Activated naive CD8-positive, alpha-beta T cell treated with anti-CD3 and anti-CD28 coated beads, Interleukin-2, amount 10 ng/mL, durations not matched to agents 7 days and 5 days (primary cell): Measurements from ENCODE around the gene SCAF4. TPM values are rescaled to one million over a fixed set of nuclear protein-coding genes. Genes with fewer than 3 reads are reported as not detected.
A peak's percentile ranks its signal among the peaks of the same experiment; 100 is the strongest.
"Not testable (repeated sequence)": the region's sequence is repeated elsewhere in the genome, so short reads cannot be mapped to it uniquely, and the experiment has no call there.

Experiments
- ATAC-seq: fragments of 150-1000 bp; cut with Tn5 transposase; one replicate; pipeline ENCODE4 v1.10.0; 2021; ENCODE audit warnings: low read depth, moderate library complexity
- POLR2A ChIA-PET: fragments of 350-600 bp; sonication (Branson Sonifier 250); formaldehyde crosslinking; loops from one replicate; lab custom pipeline; 2021; ENCODE audit warnings: antibody characterized with exemption; lab: Charles Lee
- DNase-seq: peaks from one replicate; pipeline ENCODE4 v3.0.0; 2021
- H3K27ac Mint-ChIP-seq: one replicate; pipeline ENCODE4 v1.8.0; 2022; ENCODE audit warnings: mild to moderate bottlenecking, mixed read lengths
- H3K27me3 Mint-ChIP-seq: one replicate; pipeline ENCODE4 v1.8.0; 2022; ENCODE audit warnings: mild to moderate bottlenecking, moderate library complexity, mixed read lengths
- H3K36me3 Mint-ChIP-seq: one replicate; pipeline ENCODE4 v1.8.0; 2021; ENCODE audit warnings: mild to moderate bottlenecking, mixed read lengths
- H3K4me1 Mint-ChIP-seq: one replicate; pipeline ENCODE4 v1.8.0; 2021; ENCODE audit warnings: mixed read lengths
- H3K4me3 Mint-ChIP-seq: one replicate; pipeline ENCODE4 v1.8.0; 2022; ENCODE audit warnings: mild to moderate bottlenecking, moderate library complexity, mixed read lengths
- H3K9me3 Mint-ChIP-seq: one replicate; pipeline ENCODE4 v1.8.0; 2021; ENCODE audit warnings: mixed read lengths
- total RNA-seq, 2 experiments: library from RNA; stranded (reverse); gene quantifications; one replicate each; pipeline ENCODE4 v1.2.3, GENCODE V29; 2021

Gene SCAF4, protein sequence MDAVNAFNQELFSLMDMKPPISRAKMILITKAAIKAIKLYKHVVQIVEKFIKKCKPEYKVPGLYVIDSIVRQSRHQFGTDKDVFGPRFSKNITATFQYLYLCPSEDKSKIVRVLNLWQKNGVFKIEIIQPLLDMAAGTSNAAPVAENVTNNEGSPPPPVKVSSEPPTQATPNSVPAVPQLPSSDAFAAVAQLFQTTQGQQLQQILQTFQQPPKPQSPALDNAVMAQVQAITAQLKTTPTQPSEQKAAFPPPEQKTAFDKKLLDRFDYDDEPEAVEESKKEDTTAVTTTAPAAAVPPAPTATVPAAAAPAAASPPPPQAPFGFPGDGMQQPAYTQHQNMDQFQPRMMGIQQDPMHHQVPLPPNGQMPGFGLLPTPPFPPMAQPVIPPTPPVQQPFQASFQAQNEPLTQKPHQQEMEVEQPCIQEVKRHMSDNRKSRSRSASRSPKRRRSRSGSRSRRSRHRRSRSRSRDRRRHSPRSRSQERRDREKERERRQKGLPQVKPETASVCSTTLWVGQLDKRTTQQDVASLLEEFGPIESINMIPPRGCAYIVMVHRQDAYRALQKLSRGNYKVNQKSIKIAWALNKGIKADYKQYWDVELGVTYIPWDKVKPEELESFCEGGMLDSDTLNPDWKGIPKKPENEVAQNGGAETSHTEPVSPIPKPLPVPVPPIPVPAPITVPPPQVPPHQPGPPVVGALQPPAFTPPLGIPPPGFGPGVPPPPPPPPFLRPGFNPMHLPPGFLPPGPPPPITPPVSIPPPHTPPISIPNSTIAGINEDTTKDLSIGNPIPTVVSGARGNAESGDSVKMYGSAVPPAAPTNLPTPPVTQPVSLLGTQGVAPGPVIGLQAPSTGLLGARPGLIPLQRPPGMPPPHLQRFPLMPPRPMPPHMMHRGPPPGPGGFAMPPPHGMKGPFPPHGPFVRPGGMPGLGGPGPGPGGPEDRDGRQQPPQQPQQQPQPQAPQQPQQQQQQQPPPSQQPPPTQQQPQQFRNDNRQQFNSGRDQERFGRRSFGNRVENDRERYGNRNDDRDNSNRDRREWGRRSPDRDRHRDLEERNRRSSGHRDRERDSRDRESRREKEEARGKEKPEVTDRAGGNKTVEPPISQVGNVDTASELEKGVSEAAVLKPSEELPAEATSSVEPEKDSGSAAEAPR
- 10 to 100 TPM; 56.9 to 57.9 TPM for total RNA-seq

DNA sequence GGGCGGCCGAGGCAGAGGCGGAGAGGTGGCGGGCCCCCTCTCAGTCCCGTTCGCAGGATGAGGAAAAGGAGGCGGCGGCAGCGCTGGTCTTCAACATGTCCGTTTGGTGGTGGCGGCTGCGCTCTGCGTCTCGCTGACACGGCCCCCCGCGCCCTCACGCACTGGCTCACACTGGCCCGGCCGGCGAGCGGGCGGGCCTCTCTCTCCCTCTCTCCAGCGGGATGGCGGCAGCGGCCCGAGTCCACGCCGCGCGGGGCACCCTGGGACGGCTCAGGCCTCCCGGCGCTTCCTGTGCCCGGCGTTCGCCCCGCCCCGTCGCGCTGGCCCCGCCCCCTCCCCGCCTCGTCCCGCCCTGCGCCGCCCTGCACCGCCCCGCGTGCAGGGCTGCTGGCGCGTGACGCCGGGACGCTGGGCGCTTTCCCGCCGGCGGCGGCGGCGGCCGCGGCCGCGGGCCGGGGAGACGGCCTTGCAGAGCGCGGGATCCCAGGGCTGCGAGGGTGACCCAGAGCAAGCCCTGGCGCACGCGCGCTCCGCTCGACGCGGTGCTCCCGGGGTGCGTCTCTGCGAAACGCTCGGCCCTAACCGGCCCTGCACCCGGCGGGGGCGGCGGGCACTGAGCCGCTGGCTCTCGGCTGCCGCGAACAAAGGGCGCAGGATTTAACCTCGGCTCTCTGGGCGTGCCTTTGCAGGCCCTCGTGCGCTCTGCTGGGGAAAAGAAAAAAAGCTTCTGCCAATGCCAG is at the start of gene SCAF4:
SCAF4 (minus strand) TSS at position 262 of the 740 bp plus-strand sequence. CDS start 426 bp downstream, outside the sequence.
- POLR2A ChIA-PET, result interaction anchor here (0.5 to 0.7 kb wide), 3 partner anchors 9 to 1039 kb away, joined by 3 to 4 read pairs (median 3); partner anchors contain the start of gene PAXBP1
- H3K4me3 Mint-ChIP-seq, result peak within 1 kb of the TSS; percentile 86
- ATAC-seq, result peak; percentile 83
- peaks cover 9% of the 10 kb centered on the region for H3K4me1 Mint-ChIP-seq
- H3K9me3 Mint-ChIP-seq, result no peaks in the 10 kb centered on the region
- peak; percentile 85 for DNase-seq
- no peaks in the 10 kb centered on the region for H3K27me3 Mint-ChIP-seq
- H3K36me3 Mint-ChIP-seq, result peaks cover 3% of the 10 kb centered on the region
- peak within 1 kb of the TSS; percentile 79 for H3K27ac Mint-ChIP-seq

- peaks cover 4% of the 10 kb centered on the region for H3K4me1 Mint-ChIP-seq
- no peak for DNase-seq
- no peak overlapping the region for H3K27ac Mint-ChIP-seq
- no peak for ATAC-seq
- peaks cover 3% of the 10 kb centered on the region for H3K9me3 Mint-ChIP-seq
- peaks cover 2% of the 10 kb centered on the region for H3K27me3 Mint-ChIP-seq
- H3K4me3 Mint-ChIP-seq, result no peak overlapping the region
- H3K36me3 Mint-ChIP-seq, result no peaks in the 10 kb centered on the region
- POLR2A ChIA-PET, result no interaction called here
These were observed 49.0 kb upstream of the SCAF4 start for GRCh38 chr21:31780944-31781343.

DNA sequence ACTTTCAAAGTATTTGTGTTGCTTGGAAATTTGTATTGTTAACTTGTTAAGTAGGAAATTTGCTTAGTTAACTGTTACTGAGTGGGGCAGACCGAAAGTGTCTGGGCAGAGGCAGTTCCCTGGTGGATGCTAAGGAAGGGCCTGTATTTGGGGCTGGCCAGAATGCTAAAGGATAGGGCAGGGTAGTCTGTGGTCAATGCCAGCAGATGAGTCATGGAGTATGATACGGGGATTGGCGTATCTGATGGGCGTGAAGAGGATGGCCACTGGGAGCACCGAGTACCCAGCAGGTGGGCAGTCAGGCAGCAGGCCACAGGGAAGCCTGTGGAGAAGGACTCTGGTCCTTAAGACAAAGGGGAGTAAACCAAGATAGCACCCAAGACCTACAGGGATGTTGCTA is 46.6 kb upstream of the SCAF4 start:
- H3K4me1 Mint-ChIP-seq, result no peaks in the 10 kb centered on the region
- H3K4me3 Mint-ChIP-seq, result no peak overlapping the region
- peaks cover 2% of the 10 kb centered on the region for H3K27me3 Mint-ChIP-seq
- DNase-seq (no peak), ATAC-seq (no peak)
- no peak overlapping the region for H3K27ac Mint-ChIP-seq
- H3K36me3 Mint-ChIP-seq, result no peaks in the 10 kb centered on the region
- POLR2A ChIA-PET, result no interaction called here
- no peaks in the 10 kb centered on the region for H3K9me3 Mint-ChIP-seq

DNA sequence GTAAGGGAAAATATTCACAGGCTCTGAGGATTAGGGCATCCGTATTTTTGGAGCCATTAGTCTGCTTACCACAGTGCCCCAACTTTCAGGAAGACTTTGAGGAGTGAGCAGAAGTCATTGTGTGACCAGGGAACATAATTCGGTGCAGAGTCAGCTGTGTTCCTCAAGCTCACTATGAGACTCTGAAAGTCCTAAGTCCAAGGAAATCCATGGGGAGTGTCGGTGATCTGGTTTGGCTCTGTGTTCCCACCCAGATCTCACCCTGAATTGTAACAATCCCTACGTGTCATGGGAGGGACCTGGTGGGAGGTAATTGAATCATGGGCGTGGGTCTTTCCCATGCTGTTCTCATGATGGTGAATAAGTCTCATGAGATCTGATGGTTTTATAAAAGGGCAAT is 45.9 kb upstream of the SCAF4 start:
- ATAC-seq (no peak), DNase-seq (no peak)
- H3K4me3 Mint-ChIP-seq, result no peak overlapping the region
- H3K27me3 Mint-ChIP-seq, result peaks cover 2% of the 10 kb centered on the region
- H3K27ac Mint-ChIP-seq, result no peak overlapping the region
- H3K4me1 Mint-ChIP-seq, result no peaks in the 10 kb centered on the region
- H3K36me3 Mint-ChIP-seq, result no peaks in the 10 kb centered on the region
- no peaks in the 10 kb centered on the region for H3K9me3 Mint-ChIP-seq
- POLR2A ChIA-PET, result no interaction called here

DNA sequence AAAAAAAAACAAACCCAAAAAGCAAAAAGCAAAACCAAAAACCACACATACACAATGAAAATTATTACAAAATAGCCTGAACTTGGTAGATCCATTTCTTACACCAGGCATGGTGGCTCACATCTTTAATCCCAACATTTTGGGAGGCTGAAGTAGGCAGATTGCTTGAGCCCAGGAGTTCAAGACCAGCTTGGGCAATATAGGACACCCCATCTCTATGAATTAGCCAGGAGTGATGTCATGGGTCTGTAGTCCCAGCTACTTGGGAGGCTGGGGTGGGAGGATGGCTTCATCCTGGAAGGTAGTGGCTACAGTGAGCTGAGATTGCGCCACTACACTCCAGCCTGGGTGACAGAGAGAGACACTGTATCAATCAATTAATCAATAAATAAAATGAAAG is 42.1 kb upstream of the SCAF4 start:
- no peaks in the 10 kb centered on the region for H3K4me1 Mint-ChIP-seq
- H3K4me3 Mint-ChIP-seq, result no peak overlapping the region
- H3K36me3 Mint-ChIP-seq, result no peaks in the 10 kb centered on the region
- DNase-seq, result no peak
- no peaks in the 10 kb centered on the region for H3K9me3 Mint-ChIP-seq
- no peak for ATAC-seq
- no peak overlapping the region for H3K27ac Mint-ChIP-seq
- no peaks in the 10 kb centered on the region for H3K27me3 Mint-ChIP-seq
- POLR2A ChIA-PET, result no interaction called here

- no peak overlapping the region for H3K27ac Mint-ChIP-seq
- H3K4me1 Mint-ChIP-seq, result no peaks in the 10 kb centered on the region
- DNase-seq (no peak), ATAC-seq (no peak)
- no peaks in the 10 kb centered on the region for H3K27me3 Mint-ChIP-seq
- no peaks in the 10 kb centered on the region for H3K36me3 Mint-ChIP-seq
- H3K4me3 Mint-ChIP-seq, result no peak overlapping the region
- POLR2A ChIA-PET, result no interaction called here
- no peaks in the 10 kb centered on the region for H3K9me3 Mint-ChIP-seq
These were observed 41.0 kb upstream of the SCAF4 start for GRCh38 chr21:31772674-31773555.

- Mint-ChIP-seq H3K27me3 (no peaks in the 10 kb centered on the region), H3K4me3 (no peak overlapping the region), H3K9me3 (no peaks in the 10 kb centered on the region), H3K36me3 (no peaks in the 10 kb centered on the region), H3K4me1 (no peaks in the 10 kb centered on the region), H3K27ac (no peak overlapping the region)
- DNase-seq (no peak), ATAC-seq (no peak)
- POLR2A ChIA-PET, result no interaction called here
These were observed 39.8 kb upstream of the SCAF4 start for GRCh38 chr21:31771685-31772084.

- ATAC-seq (no peak), DNase-seq (no peak)
- H3K4me3 Mint-ChIP-seq, result no peak overlapping the region
- peaks cover under 1% of the 10 kb centered on the region for H3K27me3 Mint-ChIP-seq
- H3K27ac Mint-ChIP-seq, result no peak overlapping the region
- H3K4me1 Mint-ChIP-seq, result no peaks in the 10 kb centered on the region
- POLR2A ChIA-PET, result no interaction called here
- no peaks in the 10 kb centered on the region for H3K9me3 Mint-ChIP-seq
- H3K36me3 Mint-ChIP-seq, result no peaks in the 10 kb centered on the region
These were observed 36.8 kb upstream of the SCAF4 start for GRCh38 chr21:31768710-31769109.

- ATAC-seq (no peak), DNase-seq (no peak)
- Mint-ChIP-seq H3K9me3 (no peaks in the 10 kb centered on the region), H3K27me3 (peaks cover 6% of the 10 kb centered on the region), H3K4me3 (no peak overlapping the region), H3K27ac (no peak overlapping the region), H3K4me1 (no peaks in the 10 kb centered on the region), H3K36me3 (no peaks in the 10 kb centered on the region)
- POLR2A ChIA-PET, result no interaction called here
These were observed 35.0 kb upstream of the SCAF4 start for GRCh38 chr21:31766899-31767298.

DNA sequence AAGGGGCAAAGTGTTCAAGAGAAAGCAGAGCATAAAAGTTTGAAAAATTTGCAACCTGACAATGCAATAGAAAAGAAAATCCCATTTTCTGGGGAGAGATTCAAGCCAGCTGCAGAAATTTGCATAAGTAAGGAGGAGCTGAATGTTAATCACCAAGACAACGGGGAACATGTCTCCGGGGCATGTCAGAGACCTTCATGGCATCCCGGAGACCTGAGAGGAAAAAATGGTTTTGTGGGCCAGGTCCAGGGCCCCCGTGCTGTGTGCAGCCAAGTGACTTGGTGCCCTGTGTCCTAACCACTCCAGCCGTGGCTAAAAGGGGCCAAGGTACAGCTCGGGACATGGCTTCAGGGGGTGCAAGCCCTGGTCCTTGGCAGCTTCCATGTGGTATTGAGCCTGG is 33.9 kb upstream of the SCAF4 start:
- ATAC-seq, H3K27ac Mint-ChIP-seq, H3K27me3 Mint-ChIP-seq, H3K4me3 Mint-ChIP-seq, POLR2A ChIA-PET, H3K4me1 Mint-ChIP-seq, DNase-seq, H3K9me3 Mint-ChIP-seq, H3K36me3 Mint-ChIP-seq: not testable (repeated sequence)

GRCh38 chr21:31760931-31761330 is 29.0 kb upstream of the SCAF4 start:
- no peak overlapping the region for H3K4me3 Mint-ChIP-seq
- H3K9me3 Mint-ChIP-seq, result no peaks in the 10 kb centered on the region
- no peak for ATAC-seq
- no peaks in the 10 kb centered on the region for H3K4me1 Mint-ChIP-seq
- DNase-seq, result no peak
- no peaks in the 10 kb centered on the region for H3K36me3 Mint-ChIP-seq
- peaks cover 12% of the 10 kb centered on the region for H3K27me3 Mint-ChIP-seq
- H3K27ac Mint-ChIP-seq, result no peak overlapping the region
- POLR2A ChIA-PET, result no interaction called here

GRCh38 chr21:31756787-31757186 is 24.9 kb upstream of the SCAF4 start:
- no peaks in the 10 kb centered on the region for H3K9me3 Mint-ChIP-seq
- no peaks in the 10 kb centered on the region for H3K36me3 Mint-ChIP-seq
- H3K27ac Mint-ChIP-seq, result no peak overlapping the region
- no peaks in the 10 kb centered on the region for H3K4me1 Mint-ChIP-seq
- peaks cover 5% of the 10 kb centered on the region for H3K27me3 Mint-ChIP-seq
- no peak overlapping the region for H3K4me3 Mint-ChIP-seq
- POLR2A ChIA-PET, result no interaction called here
- ATAC-seq, result no peak
- no peak for DNase-seq
